Right renal pelvis (tissue), 4 donors: Measurements from ENCODE around the gene CYP46A1. TPM values are rescaled to one million over a fixed set of nuclear protein-coding genes. Genes with fewer than 3 reads are reported as not detected.

ENCODE experiments used
- DNase-seq, 4 donors: peaks; one replicate each; pipeline ENCODE4 v3.0.0-alpha.2; 2013; ENCODE audit warnings: low read depth in 4 of 4, low spot score in 3 of 4, missing footprints in 1 of 4
- polyA plus RNA-seq, 4 donors: library from polyadenylated mRNA; unstranded; fragments of 120-200 nt; gene quantifications; one replicate each; pipeline ENCODE4 v1.2.1, GENCODE V29; 2013; ENCODE audit not compliant: insufficient read length in 4 of 4

The CYP46A1 gene
- polyA plus RNA-seq, 4 donors = 1.5 to 2.2 (median 1.7) TPM

GRCh38 chr14:99737451-99737951 lies 53.4 kb downstream of the CYP46A1 start:
- DNase-seq = no peak

- no peak for DNase-seq
These were observed 54.0 kb downstream of the CYP46A1 start for GRCh38 chr14:99737956-99738667.

GRCh38 chr14:99740411-99740810 lies 56.3 kb downstream of the CYP46A1 start:
- DNase-seq = no peak

GRCh38 chr14:99741227-99741976 lies 57.3 kb downstream of the CYP46A1 start:
- no peak for DNase-seq

GRCh38 chr14:99742074-99742473 lies 58.0 kb downstream of the CYP46A1 start:
- DNase-seq = no peak

GRCh38 chr14:99742509-99743487 lies 58.7 kb downstream of the CYP46A1 start:
- DNase-seq = no peak

- no peak for DNase-seq
These were observed 60.2 kb downstream of the CYP46A1 start for GRCh38 chr14:99744199-99744872.

GRCh38 chr14:99744873-99745224 lies 60.8 kb downstream of the CYP46A1 start:
- DNase-seq = no peak

GRCh38 chr14:99745307-99745951 lies 61.3 kb downstream of the CYP46A1 start:
- no peak for DNase-seq

- DNase-seq = no peak
These were observed 63.1 kb downstream of the CYP46A1 start for GRCh38 chr14:99747167-99747566.

- DNase-seq = no peak
These were observed 63.7 kb downstream of the CYP46A1 start for GRCh38 chr14:99747582-99748330.

GRCh38 chr14:99748529-99748928 lies 64.4 kb downstream of the CYP46A1 start:
- no peak for DNase-seq

- DNase-seq = no peak
These were observed 65.0 kb downstream of the CYP46A1 start for GRCh38 chr14:99749142-99749541.

GRCh38 chr14:99749763-99750715 lies 65.9 kb downstream of the CYP46A1 start:
- no peak for DNase-seq

GRCh38 chr14:99750746-99751450 lies 66.8 kb downstream of the CYP46A1 start:
- DNase-seq = no peak

- DNase-seq = no peak
These were observed 67.7 kb downstream of the CYP46A1 start for GRCh38 chr14:99751539-99752485.
